WERI-Rb-1 (cell line): ENCODE data around the gene NR0B2.

Experiments
- DNase-seq: peaks from one replicate; pipeline ENCODE4 v3.0.0-alpha.2; 2020
- H3K27ac ChIP-seq: fragments of 250-450 bp; sonication (Bioruptor Pico); 2 replicates; pipeline ENCODE4 v1.5.1; 2020; ENCODE audit warnings: mild to moderate bottlenecking, moderate library complexity
- H3K27me3 ChIP-seq: fragments of 250-450 bp; sonication (Bioruptor Pico); 2 replicates; pipeline ENCODE4 v1.5.1; 2021; ENCODE audit warnings: mild to moderate bottlenecking, low read depth, moderate library complexity; ENCODE audit not compliant: insufficient read depth, severe bottlenecking
- H3K36me3 ChIP-seq: fragments of 250-450 bp; sonication (Bioruptor Pico); 2 replicates; pipeline ENCODE4 v1.5.1; 2020; ENCODE audit warnings: mild to moderate bottlenecking, moderate library complexity
- H3K4me3 ChIP-seq: 2 replicates; pipeline ENCODE4 v1.5.1; 2011; ENCODE audit warnings: low read depth, mild to moderate bottlenecking, control low read depth, low read length
- H3K9me3 ChIP-seq: fragments of 250-450 bp; sonication (Bioruptor Pico); 2 replicates; pipeline ENCODE4 v1.5.1; 2021; ENCODE audit warnings: mild to moderate bottlenecking, moderate library complexity; ENCODE audit not compliant: severe bottlenecking
- TF ChIP-seq, protein P1 (sequence below): IDR thresholded peaks from 2 replicates; pipeline ENCODE4 v1.5.1; 2011; ENCODE audit warnings: low read depth, mild to moderate bottlenecking, control low read depth, inconsistent platforms, low read length

The NR0B2 gene

DNA sequence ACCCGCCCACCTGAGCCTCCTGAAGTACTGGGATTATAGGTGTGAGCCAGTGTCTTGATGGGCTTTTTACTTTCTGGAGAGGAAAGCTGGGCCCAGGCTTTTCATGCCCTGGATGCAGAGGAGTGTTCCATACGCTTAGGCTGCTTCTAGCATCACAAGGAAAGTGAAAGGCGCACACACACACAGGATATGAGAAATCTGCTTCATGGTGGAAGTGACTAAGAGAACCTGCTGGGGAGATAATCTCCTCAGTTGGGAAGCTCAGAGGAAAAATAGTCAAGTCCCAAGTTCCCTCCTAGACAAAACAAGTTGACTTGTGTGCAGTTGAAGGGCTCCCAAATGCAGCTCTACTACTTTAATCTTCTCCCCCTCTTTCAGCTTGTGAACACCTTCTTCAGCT is 9.9 kb upstream of the NR0B2 start:
- TF ChIP-seq, protein P1, sequence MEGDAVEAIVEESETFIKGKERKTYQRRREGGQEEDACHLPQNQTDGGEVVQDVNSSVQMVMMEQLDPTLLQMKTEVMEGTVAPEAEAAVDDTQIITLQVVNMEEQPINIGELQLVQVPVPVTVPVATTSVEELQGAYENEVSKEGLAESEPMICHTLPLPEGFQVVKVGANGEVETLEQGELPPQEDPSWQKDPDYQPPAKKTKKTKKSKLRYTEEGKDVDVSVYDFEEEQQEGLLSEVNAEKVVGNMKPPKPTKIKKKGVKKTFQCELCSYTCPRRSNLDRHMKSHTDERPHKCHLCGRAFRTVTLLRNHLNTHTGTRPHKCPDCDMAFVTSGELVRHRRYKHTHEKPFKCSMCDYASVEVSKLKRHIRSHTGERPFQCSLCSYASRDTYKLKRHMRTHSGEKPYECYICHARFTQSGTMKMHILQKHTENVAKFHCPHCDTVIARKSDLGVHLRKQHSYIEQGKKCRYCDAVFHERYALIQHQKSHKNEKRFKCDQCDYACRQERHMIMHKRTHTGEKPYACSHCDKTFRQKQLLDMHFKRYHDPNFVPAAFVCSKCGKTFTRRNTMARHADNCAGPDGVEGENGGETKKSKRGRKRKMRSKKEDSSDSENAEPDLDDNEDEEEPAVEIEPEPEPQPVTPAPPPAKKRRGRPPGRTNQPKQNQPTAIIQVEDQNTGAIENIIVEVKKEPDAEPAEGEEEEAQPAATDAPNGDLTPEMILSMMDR, result no peak
- H3K27ac ChIP-seq, result no peak overlapping the region
- H3K36me3 ChIP-seq, result peaks cover 54% of the 10 kb centered on the region
- no peaks in the 10 kb centered on the region for H3K9me3 ChIP-seq
- H3K4me3 ChIP-seq, result no peak overlapping the region
- no peaks in the 10 kb centered on the region for H3K27me3 ChIP-seq
- no peak for DNase-seq

GRCh38 chr1:26922901-26923300 is 9.1 kb upstream of the NR0B2 start:
- DNase-seq, result no peak
- TF ChIP-seq, protein P1, result no peak
- Histone ChIP-seq H3K27ac (no peak overlapping the region), H3K9me3 (no peaks in the 10 kb centered on the region), H3K36me3 (peaks cover 47% of the 10 kb centered on the region), H3K27me3 (no peaks in the 10 kb centered on the region), H3K4me3 (no peak overlapping the region; the same call in 1 of the 2 replicates)

- TF ChIP-seq, protein P1, result no peak
- peak overlapping the region; percentile 85 for H3K27ac ChIP-seq
- H3K27me3 ChIP-seq, result no peaks in the 10 kb centered on the region
- no peaks in the 10 kb centered on the region for H3K9me3 ChIP-seq
- DNase-seq, result no peak
- peaks cover 42% of the 10 kb centered on the region for H3K36me3 ChIP-seq
- H3K4me3 ChIP-seq, result peak overlapping the region; percentile 86
Measured at GRCh38 chr1:26922431-26922729, 8.6 kb upstream of the NR0B2 start.

- peak; percentile 97 for DNase-seq
- peaks cover 39% of the 10 kb centered on the region for H3K36me3 ChIP-seq
- peak within 1 kb of the TSS; percentile 86 for H3K4me3 ChIP-seq
- peak within 1 kb of the TSS; percentile 85 for H3K27ac ChIP-seq
- TF ChIP-seq, protein P1, result no peak
- H3K27me3 ChIP-seq, result no peaks in the 10 kb centered on the region
- H3K9me3 ChIP-seq, result no peaks in the 10 kb centered on the region
Measured at GRCh38 chr1:26921540-26922430, 8.0 kb upstream of the NR0B2 start, which contains the start of gene NUDC. NUDC (plus strand) TSS chr1:26921743; CDS start chr1:26921849, 106 bp downstream.

GRCh38 chr1:26921126-26921539 is 7.4 kb upstream of the NR0B2 start:
- H3K27ac ChIP-seq, result peak overlapping the region; percentile 30
- peak overlapping the region; percentile 86 for H3K4me3 ChIP-seq
- H3K27me3 ChIP-seq, result no peaks in the 10 kb centered on the region
- TF ChIP-seq, protein P1, result no peak
- H3K36me3 ChIP-seq, result peaks cover 34% of the 10 kb centered on the region
- no peak for DNase-seq
- H3K9me3 ChIP-seq, result no peaks in the 10 kb centered on the region
